H7 (cell line): ENCODE measurements around the gene CHAF1B. TPM values are rescaled to one million over a fixed set of nuclear protein-coding genes. Genes with fewer than 3 reads are reported as not detected.

Experiments used
- DNase-seq: peaks from one replicate; pipeline ENCODE4 v3.0.0; 2012
- H3K27me3 ChIP-seq: 2 replicates; pipeline ENCODE4 v1.6.0; 2011; ENCODE audit warnings: mild to moderate bottlenecking, low read length; ENCODE audit not compliant: control insufficient read depth, insufficient read depth
- H3K36me3 ChIP-seq: replicated peaks from 2 replicates; pipeline ENCODE4 v1.5.1; 2011; ENCODE audit warnings: low read length; ENCODE audit not compliant: control insufficient read depth, insufficient read depth
- H3K4me3 ChIP-seq: 2 replicates; pipeline ENCODE4 v1.5.1; 2011; ENCODE audit warnings: low read depth, mild to moderate bottlenecking, control low read depth, low read length, moderate library complexity; ENCODE audit not compliant: insufficient read depth
- total RNA-seq: library from RNA; depleted of rRNA; stranded (reverse); fragments of >200 nt; shearing (Covaris generic); gene quantifications from 2 replicates; pipeline ENCODE4 v1.2.3, GENCODE V29; 2014; rRNA removed

The CHAF1B gene
- total RNA-seq, 1 experiment from 2014 or later = 13.9 TPM

- Histone ChIP-seq H3K36me3 (no peaks in the 10 kb centered on the region), H3K27me3 (no peaks in the 10 kb centered on the region), H3K4me3 (no peak overlapping the region)
- DNase-seq = no peak
These were observed 69.5 kb downstream of the CHAF1B start for GRCh38 chr21:36454706-36455105.

DNA sequence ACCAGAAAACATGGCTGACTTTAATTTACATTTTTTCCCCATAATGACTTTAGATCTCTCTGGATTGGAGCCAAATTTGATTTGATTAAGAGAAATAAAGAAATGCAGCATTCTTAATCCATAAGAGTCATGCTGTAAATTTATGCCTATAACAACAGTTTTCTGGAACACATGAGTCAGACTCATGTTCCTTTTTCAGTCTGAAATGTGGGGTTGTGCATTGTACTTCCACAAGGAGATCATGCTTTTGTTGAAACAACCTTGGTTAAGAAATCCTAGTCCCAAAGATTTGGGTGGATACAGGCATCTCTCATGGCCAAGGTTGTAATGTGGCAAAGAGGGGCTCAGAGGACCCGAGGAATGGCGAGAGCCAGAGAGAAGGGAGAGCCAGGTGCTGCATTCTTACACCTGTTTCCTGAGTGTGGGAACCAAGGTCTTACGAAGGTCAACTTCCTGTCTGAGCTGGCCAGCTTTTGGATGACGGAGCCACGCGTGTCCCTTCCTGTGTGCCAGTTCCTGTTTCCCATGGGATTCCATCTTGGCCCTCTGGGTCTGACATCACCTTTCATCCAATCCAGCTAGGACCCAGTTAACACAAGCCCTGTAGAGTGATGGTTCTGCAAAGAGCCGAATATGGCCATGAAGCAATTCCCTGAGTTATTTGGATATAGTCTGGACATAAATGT lies 71.7 kb downstream of the CHAF1B start:
- no peaks in the 10 kb centered on the region for H3K27me3 ChIP-seq
- no peak overlapping the region for H3K4me3 ChIP-seq
- H3K36me3 ChIP-seq = no peaks in the 10 kb centered on the region
- DNase-seq = no peak

DNA sequence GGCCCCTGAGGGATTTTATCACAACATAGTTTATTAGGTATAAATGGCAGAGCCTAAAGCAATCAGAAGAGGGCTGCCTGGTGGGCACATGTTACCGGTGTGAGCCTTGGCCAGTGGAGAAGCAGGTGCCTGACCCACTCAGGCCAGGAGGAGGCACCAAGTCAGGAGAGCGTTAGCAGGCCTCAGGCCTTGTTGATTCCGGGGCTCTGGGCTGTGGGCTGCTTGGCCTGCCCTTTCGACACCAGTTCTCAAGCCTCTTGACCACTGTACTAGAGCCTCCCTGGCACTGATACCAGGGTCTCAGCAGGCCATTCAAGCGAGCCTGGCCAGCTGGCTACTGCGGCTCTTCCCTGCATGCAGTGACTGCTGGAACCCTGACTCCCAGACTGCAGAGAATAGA lies 73.9 kb downstream of the CHAF1B start:
- Histone ChIP-seq H3K27me3 (no peaks in the 10 kb centered on the region), H3K36me3 (no peaks in the 10 kb centered on the region), H3K4me3 (no peak overlapping the region)
- no peak for DNase-seq

- Histone ChIP-seq H3K27me3 (no peaks in the 10 kb centered on the region), H3K4me3 (no peak overlapping the region), H3K36me3 (no peaks in the 10 kb centered on the region)
- DNase-seq = no peak
These were observed 75.7 kb downstream of the CHAF1B start for GRCh38 chr21:36460866-36461265.

- H3K27me3 ChIP-seq = no peaks in the 10 kb centered on the region
- H3K36me3 ChIP-seq = no peaks in the 10 kb centered on the region
- no peak for DNase-seq
- H3K4me3 ChIP-seq = no peak overlapping the region
These were observed 76.2 kb downstream of the CHAF1B start for GRCh38 chr21:36461277-36461917.

- DNase-seq = peak; percentile 56
- H3K27me3 ChIP-seq = no peaks in the 10 kb centered on the region
- no peak overlapping the region for H3K4me3 ChIP-seq
- H3K36me3 ChIP-seq = no peaks in the 10 kb centered on the region
These were observed 76.8 kb downstream of the CHAF1B start for GRCh38 chr21:36461918-36462486.

GRCh38 chr21:36463204-36463603 lies 78.0 kb downstream of the CHAF1B start:
- Histone ChIP-seq H3K27me3 (no peaks in the 10 kb centered on the region), H3K4me3 (no peak overlapping the region), H3K36me3 (no peaks in the 10 kb centered on the region)
- no peak for DNase-seq

DNA sequence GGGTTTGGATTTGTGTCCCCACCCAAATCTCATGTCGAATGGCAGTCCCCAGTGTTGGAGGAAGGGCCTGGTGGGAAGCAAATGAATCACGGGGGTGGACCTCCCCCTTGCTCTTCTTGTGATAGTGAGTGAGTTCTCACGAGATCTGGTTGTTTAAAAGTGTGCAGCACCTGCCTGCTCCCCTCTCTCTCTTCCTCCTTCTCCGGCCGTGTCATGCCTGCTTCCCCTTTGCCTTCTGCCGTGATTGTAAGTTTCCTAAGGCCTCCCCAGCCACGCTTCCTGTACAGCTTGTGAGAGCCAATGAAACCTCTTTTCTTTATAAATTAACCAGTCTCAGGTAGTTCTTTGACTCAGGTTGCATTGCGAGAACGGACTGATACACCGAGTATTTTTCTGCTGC lies 78.8 kb downstream of the CHAF1B start:
- DNase-seq = no peak
- Histone ChIP-seq H3K27me3 (no peaks in the 10 kb centered on the region), H3K36me3 (no peaks in the 10 kb centered on the region), H3K4me3 (no peak overlapping the region)

DNA sequence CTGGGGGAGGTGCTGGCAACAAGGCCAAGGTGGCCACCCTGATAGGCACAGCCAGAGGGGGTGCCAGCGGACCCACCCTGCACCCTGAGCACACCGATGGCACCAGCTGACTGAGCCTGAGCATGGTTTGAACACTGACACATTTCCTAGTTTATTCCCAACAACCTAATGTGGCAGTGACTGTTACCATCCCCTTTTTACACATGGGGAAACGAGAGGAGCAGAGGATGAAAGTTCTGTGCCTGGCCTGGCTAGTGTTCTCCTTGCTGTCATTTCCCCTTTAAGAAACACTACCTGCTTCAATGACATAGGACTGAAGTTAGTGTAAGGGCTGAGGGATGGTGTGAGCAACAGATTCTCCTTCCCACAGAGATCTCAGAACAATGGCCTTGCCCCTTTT lies 79.4 kb downstream of the CHAF1B start:
- no peak for DNase-seq
- H3K27me3 ChIP-seq = no peaks in the 10 kb centered on the region
- no peaks in the 10 kb centered on the region for H3K36me3 ChIP-seq
- H3K4me3 ChIP-seq = no peak overlapping the region

GRCh38 chr21:36465478-36465877 lies 80.3 kb downstream of the CHAF1B start:
- no peaks in the 10 kb centered on the region for H3K27me3 ChIP-seq
- no peak for DNase-seq
- H3K4me3 ChIP-seq = no peak overlapping the region
- no peaks in the 10 kb centered on the region for H3K36me3 ChIP-seq

GRCh38 chr21:36466061-36466511 lies 80.9 kb downstream of the CHAF1B start:
- DNase-seq = no peak

More at GRCh38 chr21:36466061-36466511, 80.9 kb downstream of the CHAF1B start:
- H3K36me3 ChIP-seq = no peaks in the 10 kb centered on the region
- H3K27me3 ChIP-seq = no peaks in the 10 kb centered on the region
- H3K4me3 ChIP-seq = no peak overlapping the region

Other genes with a start within 250 kb of the CHAF1B start
- gene DOP1B, start 228.6 kb upstream of the CHAF1B start, total RNA-seq = 0.90 and 5.0 TPM in 2 replicates
- 15.3 and 24.9 TPM in 2 replicates for gene MORC3, start 65.2 kb upstream of the CHAF1B start, total RNA-seq
- not detected in 2 replicates for gene CLDN14, start 94.7 kb downstream of the CHAF1B start, total RNA-seq